ENCODE data around the gene CNTN4.

Gene CNTN4

DNA sequence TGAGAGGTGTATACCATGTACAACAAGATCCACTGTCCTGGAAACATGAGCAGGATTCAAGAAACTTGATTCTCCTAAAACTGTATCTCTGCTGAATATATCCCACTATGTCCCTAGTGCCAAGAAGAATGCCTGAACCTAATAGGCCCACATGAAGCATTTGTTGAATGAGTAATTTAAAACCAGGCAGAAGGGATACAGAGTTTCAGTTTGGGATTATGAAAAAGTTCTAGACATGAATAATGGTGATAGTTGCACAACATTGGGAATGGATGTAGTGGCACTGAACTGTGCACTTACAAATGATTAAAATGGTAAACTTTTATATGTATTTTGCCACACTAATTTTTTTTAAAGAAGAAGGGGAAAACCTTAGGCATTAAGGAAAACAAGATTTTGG, 750.4 kb downstream of the CNTN4 start:
- no peak for DNase-seq (ENCODE audit: low read depth in 3 of 3, low spot score in 1 of 3)

DNA sequence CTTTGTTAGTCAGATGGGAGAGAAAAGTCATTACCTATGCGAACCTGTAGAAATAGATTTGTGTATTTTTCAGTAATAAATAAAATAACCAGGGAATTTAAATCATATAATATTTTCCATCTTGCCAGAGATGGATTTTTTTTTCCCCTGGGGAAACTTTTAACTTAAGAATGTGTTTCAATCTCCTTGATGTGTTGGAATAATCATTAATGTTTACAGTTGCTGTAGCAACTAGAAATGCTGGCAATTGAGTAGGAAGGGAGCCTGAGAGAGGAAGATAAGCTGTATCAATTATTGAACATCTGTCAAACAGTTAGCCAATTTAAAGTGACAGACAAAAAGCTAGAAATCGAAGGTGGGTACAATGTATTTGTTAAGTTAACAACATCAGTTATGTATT, 752.0 kb downstream of the CNTN4 start:
- no peak for DNase-seq (ENCODE audit: low read depth in 3 of 3, low spot score in 1 of 3)

DNA sequence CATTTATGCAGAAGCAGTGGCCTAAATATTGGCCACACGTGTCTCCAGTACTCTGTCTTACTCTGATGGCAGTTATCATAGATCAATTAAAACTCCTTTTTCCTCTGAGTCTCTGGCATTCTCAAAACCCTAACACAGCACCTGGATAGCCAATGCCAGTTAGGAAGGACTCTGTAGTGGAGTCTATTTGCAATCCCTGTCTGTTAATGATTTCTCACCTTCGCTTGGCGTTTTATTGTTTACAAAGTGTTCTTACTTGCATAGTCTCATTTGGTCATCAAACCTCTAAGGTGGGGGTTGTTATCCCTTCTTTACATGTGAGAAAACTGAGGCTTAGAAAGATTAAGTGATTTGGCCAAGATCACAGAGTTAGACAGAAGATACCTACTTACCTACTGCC, 752.7 kb downstream of the CNTN4 start:
- DNase-seq (ENCODE audit: low read depth in 3 of 3, low spot score in 1 of 3): no peak

DNA sequence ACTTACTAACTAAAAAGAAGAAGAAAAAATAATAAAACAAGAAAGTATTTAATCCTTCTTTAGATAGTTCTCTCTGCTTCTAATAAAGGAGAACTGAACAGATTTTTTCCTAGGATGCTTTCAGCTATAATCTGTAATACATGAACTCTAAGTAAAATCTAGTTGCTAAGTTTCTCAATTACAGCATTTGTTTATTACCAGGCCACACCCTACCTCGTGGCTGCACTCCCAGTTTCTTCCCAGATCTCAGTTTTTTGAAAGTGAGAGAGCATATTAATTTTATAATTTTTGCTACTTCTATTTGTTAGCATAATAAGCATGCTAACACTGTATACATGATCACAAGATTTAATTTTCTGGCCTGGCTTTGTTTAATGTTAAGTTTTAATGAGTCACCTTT, 753.2 kb downstream of the CNTN4 start:
- DNase-seq (ENCODE audit: low read depth in 3 of 3, low spot score in 1 of 3): no peak

DNA sequence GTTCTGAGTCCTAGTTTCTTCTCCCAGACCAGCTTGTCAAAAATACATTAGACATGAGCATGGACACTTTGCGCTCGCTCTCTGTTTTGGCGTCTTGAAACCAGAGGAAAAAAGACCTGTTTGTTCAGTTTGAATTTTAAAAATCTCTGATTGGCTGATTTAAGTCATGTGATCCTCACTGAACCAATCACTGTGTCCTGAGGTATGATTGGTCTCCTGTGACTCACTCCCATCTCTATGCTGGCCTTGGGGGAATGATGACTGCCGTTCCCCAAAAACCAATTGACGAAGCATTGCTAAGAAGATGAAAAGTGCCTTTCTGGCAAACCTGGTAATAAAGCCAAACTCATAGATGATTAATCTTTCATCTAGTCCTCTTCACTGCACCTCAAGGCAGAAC, 755.0 kb downstream of the CNTN4 start:
- no peak for DNase-seq (ENCODE audit: low read depth in 3 of 3, low spot score in 1 of 3)

DNA sequence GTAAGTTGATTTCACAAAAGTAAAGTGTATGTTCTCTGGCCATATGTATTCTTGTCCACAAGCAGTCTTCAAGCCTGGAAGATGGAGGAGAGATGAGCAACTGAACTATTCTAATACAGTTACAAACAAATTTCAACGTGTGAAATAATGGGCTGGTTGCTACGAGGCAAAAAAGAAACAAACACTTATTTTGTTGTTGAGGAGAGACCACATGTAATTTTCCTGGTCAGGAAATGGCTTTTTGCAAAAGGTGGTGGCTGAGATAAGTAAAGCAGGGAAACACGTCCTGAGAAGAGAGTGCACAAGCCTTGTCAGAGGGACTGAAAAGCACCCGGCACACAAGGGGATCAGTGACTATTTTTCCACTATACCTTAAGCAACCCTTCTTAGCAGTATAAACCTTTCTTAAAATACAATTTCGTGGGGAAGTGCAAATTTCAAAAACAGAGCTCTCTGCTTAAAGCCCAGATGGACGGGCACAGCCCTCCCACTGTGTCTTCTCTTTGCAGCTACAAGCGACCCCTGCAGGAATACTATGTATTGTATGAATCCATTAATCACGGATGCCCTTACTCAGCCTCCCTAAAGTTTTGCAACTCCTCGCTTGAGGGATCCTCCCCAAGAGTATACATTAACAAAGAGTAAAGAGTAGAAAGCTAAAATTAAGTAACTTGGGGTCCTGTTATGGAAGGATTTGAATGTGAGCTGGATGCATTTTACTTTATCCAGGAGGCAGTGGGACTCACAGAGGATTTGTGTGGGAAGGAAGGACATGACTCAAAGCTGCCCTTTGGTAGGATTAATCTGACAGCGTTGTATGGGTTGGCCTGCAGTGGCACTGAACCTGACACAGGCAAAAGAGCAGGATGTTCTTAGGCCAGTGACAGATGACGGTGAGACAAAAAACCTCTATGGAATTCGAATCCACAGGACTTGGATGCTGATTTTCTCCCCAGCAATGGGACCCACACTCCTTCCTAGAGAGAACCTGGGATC, 757.8 kb downstream of the CNTN4 start:
- DNase-seq (ENCODE audit: low read depth in 3 of 3, low spot score in 1 of 3): no peak

DNA sequence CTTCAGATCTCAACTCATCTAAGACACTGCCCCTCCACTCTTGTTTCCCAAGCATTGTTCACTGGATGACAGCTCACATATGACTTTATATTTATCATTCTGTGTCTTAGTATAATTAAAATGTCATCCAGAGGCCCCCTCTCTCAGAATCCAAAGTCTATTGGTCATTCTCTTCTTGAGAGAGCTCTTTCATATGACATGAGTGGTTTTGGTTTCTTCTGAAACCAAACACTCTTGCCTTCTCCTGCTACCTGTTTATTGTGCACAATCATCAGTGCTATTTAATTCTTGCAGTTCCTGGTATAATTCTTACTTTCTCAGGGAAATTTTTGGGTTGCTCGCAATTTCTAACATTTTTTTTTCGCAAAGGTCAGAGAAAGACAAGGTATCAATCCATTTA, 762.0 kb downstream of the CNTN4 start:
- DNase-seq (ENCODE audit: low read depth in 3 of 3, low spot score in 1 of 3): no peak

DNA sequence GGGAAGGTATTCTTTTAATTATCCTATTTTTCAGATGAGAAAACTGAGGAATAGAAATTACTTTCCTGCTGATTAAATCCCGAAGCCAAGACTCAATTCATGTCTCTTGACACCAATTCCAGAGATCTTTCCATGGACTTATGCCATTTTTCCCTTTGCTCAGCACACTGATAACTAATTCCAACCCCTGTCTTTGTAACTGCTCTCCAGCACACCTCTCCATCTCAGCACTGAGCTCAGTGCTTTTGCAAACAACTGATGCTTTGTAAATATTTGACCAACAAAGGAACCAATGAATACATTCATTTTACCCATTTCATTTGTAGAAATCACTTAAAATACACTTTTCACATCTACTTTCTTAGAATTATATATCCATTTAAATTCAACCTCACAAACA, 762.5 kb downstream of the CNTN4 start:
- no peak for DNase-seq (ENCODE audit: low read depth in 3 of 3, low spot score in 1 of 3)

DNA sequence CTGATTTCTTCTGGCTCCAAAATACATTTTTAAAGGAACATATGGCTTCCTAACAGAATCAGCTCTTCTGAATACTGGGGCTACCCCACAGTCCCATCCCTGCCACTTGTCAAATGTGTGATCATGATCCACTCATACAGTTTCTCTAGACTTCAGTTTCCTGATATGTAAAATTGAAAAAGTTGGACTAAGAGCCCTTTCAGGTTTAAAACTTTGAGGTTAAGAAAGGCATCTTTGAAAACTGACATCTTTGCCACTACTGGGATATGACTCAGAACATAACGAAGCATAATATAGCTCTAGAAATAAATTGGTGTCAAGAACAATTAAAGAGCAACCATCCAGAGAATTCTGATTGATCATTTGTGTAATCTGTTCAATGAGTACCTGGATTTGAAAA, 763.3 kb downstream of the CNTN4 start:
- DNase-seq (ENCODE audit: low read depth in 3 of 3, low spot score in 1 of 3): no peak

DNA sequence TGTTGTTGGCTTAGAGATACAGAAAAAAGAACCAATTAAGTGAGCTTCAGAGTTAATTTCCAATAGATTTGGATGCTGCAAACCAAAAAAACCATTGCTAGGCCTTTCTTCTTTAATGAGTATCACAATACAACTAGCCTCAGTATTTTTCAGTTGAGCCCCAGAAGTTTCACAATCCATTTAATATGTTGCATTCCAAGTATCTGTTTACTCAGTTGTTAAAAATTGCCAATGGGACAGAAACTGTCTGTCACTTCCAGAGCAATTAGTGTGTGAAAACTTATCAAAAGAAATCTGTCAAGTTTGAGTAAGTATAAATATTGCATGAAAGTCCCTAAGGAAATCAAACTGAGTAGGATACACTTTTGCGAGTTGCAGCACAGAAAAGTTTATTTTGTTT, 763.7 kb downstream of the CNTN4 start:
- DNase-seq (ENCODE audit: low read depth in 3 of 3, low spot score in 1 of 3): no peak

DNA sequence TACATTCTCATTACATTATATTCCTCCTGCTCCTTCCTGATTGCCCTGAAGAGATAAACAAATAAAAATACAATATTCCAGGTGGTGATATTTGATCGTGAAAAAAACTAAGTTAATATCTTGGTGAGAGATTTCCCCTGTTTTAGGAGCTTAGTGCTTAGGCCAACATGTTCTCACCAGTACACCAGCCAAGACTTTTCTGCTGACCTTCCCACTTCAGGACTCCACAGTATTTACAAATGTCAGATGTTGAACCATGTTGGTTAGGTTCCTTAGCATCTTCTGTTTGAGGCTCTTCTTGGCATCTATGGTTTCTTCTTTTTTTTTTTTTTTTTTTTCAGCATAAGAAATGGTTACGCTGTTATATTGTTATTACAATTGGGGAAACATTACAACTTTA, 764.5 kb downstream of the CNTN4 start:
- no peak for DNase-seq (ENCODE audit: low read depth in 3 of 3, low spot score in 1 of 3)

DNA sequence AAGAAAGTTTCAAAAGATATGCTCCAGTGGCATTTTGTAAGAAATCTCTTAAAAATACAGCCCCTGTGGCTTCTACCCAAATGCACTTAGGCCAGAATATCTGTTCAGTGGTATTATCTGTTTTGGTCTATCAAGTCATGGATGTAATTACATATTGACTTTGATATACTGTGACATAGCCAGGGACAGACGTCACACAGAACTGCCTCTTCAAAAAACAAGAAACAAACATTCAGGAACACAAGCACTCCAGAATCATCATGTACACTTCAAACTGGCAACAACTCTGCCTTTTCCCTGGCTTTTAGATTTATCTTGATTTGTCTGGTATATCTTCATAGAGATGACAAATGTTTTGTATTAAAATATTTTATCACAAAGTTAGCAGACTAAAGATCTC, 771.2 kb downstream of the CNTN4 start:
- no peak for DNase-seq (ENCODE audit: low read depth in 3 of 3, low spot score in 1 of 3)

DNA sequence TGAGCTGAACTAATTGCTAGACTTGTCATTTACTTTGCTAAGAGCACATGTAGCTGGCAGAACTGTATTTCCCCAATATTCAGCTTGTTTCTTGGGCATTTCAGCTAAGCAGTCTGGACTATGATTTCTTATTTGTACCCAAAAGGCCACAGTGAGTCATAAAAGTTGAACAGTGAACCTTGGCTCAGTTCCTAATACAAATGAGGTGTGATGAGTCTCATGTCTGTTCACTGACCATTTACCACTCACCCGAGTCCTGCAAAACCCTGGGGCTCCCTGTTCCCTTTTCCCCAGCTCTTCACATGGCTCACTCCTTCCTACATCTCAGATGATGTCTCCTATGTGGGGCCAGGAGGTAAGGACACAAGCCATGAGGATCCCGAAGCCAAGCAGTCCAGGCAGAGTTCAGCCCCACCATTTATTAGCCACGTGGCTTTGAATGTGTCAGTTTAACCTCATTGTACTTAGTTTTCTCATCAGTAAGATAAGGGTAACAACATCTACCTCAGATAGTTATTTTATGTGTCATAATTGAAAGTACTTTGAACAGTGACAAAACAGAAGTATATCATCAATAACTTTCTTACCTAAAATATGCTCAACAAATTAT, 772.2 kb downstream of the CNTN4 start:
- no peak for DNase-seq (ENCODE audit: low read depth in 3 of 3, low spot score in 1 of 3)

DNA sequence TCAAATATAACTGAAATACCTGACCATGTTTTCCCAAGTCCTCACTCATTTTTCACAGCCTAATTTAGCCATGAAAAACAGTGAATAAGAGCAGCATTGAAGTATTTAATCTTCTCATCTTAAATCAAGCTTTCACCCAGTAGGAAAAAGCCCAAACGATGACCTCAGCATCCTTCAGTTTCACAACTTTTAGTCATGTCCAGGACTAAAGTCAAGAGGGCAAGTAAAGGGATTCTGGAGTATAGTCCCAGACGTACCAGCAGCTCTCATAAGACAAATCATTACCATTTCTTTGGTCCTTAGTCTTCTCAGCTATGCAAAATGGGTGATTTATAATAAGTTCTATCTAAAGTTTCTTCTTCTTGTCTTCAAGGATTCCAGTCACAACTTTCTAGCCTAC, 774.2 kb downstream of the CNTN4 start:
- no peak for DNase-seq (ENCODE audit: low read depth in 3 of 3, low spot score in 1 of 3)

DNA sequence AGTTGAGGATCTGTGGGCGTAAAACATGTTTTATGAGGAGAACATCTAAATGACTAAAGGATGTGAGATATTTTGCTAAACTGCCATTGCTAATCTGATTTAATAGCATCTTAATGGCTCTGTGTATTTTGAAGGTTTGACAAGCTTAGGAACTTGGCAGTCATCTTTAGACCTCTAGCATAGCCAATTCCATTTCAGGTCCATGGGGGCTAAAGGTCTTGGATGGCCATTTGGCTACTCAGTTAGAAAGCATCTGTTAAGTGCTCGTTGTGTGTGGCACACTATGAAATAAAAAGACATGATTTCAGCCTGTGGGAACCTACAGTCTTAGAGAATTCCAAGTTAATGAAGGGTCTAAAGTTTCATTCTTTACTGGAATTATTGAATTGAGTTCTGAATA, 775.3 kb downstream of the CNTN4 start:
- no peak for DNase-seq (ENCODE audit: low read depth in 3 of 3, low spot score in 1 of 3)

DNA sequence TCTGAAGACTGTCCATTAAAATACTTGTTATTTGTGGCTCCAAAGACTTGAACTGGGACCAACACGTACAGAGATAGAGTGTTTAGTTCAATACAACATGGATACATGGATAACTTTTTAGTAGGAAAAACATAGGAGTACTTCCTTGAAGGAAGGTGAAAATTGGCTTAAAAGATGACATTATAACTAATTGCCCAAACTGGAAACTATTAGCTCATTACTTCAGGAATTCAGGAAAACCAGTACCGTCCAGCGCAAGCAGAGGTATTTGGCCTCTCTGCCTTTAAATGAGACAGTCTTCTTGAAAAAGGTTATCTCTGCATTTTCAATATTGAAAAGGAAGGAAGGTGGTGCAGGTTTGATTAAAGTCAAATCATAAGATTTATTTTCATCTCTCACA, 777.0 kb downstream of the CNTN4 start:
- no peak for DNase-seq (ENCODE audit: low read depth in 3 of 3, low spot score in 1 of 3)

DNA sequence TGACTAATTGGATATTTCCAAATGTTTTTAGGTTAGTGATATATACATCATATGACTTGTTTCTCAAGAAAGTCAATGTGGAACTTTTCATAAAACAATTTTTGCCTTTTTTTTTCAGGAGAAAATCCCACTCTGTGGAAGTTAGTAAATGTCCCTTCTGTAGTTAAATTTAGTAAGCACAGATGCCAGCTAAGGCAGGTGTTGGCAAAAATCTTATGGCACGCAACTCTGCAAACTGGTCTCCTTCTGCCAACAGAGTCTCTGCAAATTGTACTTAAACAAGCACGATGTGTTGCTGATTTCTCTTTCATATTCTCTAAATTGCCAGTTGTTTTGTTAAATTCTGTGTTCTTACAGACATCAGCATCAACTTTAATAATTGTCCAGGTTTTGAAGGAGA, 777.7 kb downstream of the CNTN4 start:
- no peak for DNase-seq (ENCODE audit: low read depth in 3 of 3, low spot score in 1 of 3)

DNA sequence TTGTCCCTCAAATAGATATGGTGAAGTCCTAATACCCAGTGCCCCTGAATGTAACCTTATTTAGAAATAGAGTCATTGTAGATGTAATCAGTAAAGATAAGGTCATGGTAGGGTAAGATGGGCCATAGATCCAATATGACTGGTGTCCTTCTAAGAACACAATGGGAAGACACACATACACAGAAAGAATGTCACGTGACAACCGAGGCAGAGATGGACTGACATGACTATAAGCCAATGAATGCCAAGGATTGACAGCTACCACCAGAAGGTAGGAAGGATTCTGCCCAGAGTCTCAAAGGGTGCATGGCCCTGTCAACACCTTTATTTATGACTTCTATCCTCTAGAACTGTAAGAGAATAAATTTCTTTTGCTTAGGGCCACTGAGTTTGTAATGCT, 780.4 kb downstream of the CNTN4 start:
- DNase-seq (ENCODE audit: low read depth in 3 of 3, low spot score in 1 of 3): no peak

DNA sequence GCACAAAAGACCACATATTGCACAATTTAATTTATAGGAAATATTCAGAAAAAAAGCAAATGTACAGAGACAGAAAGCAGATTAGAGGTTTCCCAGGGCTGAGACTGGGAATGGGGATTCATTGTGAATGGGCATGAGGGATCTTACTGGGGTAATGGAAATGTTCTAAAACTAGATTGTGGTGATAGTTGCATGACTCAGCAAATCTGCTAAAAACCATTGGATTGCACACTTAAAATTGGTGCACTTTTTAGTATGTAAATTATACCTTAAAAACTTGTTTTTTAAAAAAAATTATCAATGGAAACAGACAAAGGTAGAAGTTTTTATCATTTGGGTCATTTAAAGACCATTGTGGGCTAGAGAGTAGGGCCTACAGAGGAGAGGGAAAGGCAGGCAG, 780.9 kb downstream of the CNTN4 start:
- DNase-seq (ENCODE audit: low read depth in 3 of 3, low spot score in 1 of 3): no peak

DNA sequence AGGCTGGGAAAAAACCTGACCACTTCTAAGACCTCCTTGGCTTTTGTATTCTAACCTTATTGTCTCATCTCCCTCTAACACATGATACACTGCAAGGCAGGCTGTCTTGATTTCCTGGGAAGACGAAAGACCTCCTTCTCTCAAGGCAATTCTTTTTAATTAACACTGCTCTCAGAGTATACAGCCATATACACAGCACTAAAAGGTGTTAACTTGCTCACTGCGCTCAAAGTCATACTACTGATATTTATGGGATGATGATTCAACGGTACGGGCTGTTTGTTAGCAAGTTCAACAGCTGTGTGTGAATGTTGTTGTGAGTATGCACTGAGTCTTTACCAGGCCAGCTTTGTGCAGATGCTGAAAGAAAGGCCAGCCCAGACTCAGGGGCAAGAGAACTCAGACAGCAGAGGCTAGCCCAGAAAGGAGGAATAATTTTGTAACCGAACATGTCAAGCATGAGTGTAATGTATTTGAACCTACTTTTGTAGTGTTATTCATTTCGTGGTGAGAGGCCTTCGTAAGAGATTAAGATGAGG, 781.6 kb downstream of the CNTN4 start:
- no peak for DNase-seq (ENCODE audit: low read depth in 3 of 3, low spot score in 1 of 3)

DNA sequence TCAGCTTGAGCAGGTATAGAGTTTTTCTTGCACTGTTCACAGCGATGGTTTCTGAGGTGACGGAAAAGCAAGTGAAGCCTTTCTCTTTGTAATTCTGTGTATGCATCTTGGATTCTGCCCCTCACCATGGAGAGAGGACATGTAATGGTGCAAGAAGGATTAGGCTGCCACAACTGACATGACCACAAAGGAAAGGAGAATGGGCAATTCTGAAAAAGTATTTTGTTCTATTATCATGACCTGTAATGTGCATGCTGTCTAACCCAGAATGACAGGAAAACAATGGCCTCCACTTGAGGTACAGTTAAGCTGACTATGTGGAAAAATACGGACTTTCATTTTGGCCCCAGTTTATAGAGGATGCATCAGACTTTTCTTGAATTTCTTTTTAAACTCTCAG, 784.6 kb downstream of the CNTN4 start:
- DNase-seq (ENCODE audit: low read depth in 3 of 3, low spot score in 1 of 3): no peak

DNA sequence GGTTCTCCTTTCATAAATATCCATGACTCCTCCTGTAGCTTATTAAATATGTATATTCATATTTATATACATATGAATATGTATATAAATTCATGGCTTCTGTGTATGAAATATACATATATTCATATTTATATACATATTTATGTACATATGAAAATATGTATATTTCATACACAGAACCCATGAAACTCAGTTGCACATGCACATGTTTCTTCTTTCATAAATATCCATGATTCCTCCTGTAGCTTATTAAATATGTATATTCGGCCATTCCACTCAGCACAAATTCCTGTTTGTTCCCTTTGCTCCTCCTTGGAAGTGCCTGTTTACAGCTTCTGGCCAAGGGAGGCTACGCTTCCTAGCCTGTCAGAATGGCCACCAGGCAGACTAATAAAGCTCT, 789.9 kb downstream of the CNTN4 start:
- no peak for DNase-seq (ENCODE audit: low read depth in 3 of 3, low spot score in 1 of 3)

DNA sequence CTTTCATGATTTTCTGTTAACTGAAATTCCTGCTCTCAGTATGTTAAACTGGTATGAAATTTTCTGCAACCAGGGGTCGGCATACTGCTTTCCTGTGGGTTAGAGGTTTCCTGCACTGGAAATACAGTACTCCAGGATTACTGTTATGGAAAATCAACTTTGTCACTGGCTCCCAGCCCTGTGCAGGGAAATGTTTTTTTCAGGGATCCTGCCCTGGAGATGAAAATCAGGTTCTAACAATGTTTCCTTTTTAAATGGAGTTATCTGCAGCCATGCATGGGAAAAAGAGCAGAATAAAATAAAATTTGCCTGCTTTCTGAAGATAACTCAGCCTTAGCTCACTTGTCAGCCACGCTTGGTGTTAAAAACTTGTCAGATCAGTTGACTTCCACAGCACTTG, 791.1 kb downstream of the CNTN4 start:
- no peak for DNase-seq (ENCODE audit: low read depth in 3 of 3, low spot score in 1 of 3)

All from stimulated activated CD4-positive, alpha-beta T cell treated with anti-CD3 and anti-CD28 coated beads, TNF-alpha, amount 100 ng/mL, for 1 hour (primary cell).